Vagina (tissue), 2 donors: ENCODE data around the gene PDE12. TPM values are rescaled to one million over a fixed set of nuclear protein-coding genes. Genes with fewer than 3 reads are reported as not detected.

Source experiments
- DNase-seq, 2 donors: peaks; one replicate each; pipeline ENCODE4 v3.0.0-alpha.2; 2017; ENCODE audit errors: extremely low spot score in 2 of 2
- H3K27ac ChIP-seq: fragments of 200-600 bp; sonication (generic); one replicate; pipeline ENCODE4 v1.5.1; 2019
- H3K27me3 ChIP-seq: fragments of 200-600 bp; sonication (generic); one replicate; pipeline ENCODE4 v1.5.1; 2019
- H3K36me3 ChIP-seq, 2 donors: fragments of 200-600 bp; sonication (generic); one replicate each; pipeline ENCODE4 v1.5.1; 2017 to 2019
- H3K4me1 ChIP-seq: fragments of 200-600 bp; sonication (generic); one replicate; pipeline ENCODE4 v1.5.1; 2019
- H3K4me3 ChIP-seq, 2 donors: fragments of 200-600 bp; sonication (generic); 1 replicate in 1 of 2; 2 replicates in 1 of 2; pipeline ENCODE4 v1.5.1; 2016 to 2019
- H3K9me3 ChIP-seq: fragments of 200-600 bp; sonication (generic); one replicate; pipeline ENCODE4 v1.5.1; 2019
- POLR2A ChIP-seq, 2 donors: fragments of 450-650 bp; IDR thresholded peaks; one replicate each; pipeline ENCODE4 v1.6.1; 2017; ENCODE audit warnings: antibody characterized with exemption in 2 of 2, mild to moderate bottlenecking in 2 of 2, moderate library complexity in 2 of 2
- POLR2AphosphoS5 ChIP-seq, 2 donors: sonication (generic); formaldehyde crosslinking; IDR thresholded peaks; one replicate each; pipeline ENCODE4 v1.9.0; 2017; ENCODE audit warnings: antibody characterized with exemption in 2 of 2, mild to moderate bottlenecking in 2 of 2, low read depth in 1 of 2; ENCODE audit not compliant: insufficient read depth in 1 of 2
- intact Hi-C: fragments of 100-400 bp; cut with DNase I; formaldehyde crosslinking; loops from one replicate; pipeline ENCODE4 v1.15.1; 2023
- total RNA-seq: library from RNA; depleted of rRNA; stranded (reverse); fragments of >200 nt; gene quantifications from one replicate; pipeline ENCODE4 v1.2.3, GENCODE V29; 2016
- TF ChIP-seq, protein P1 (sequence below), 3 experiments: fragments of 450-650 bp in 2 of 3; fragments of 200-600 bp in 1 of 3; sonication (generic) in 1 of 3; IDR thresholded peaks; one replicate each; pipeline ENCODE4 v1.5.1; 2017 to 2019; ENCODE audit warnings: antibody characterized with exemption in 3 of 3, mild to moderate bottlenecking in 2 of 3, moderate library complexity in 2 of 3

PDE12 gene
- total RNA-seq, result 12.0 TPM

GRCh38 chr3:57555738-57556458 lies at the start of gene PDE12:
TSS of gene PDE12 (plus strand) at chr3:57556274. CDS start at chr3:57556380, 106 bp downstream.
- Histone ChIP-seq H3K27me3 (no peaks in the 10 kb centered on the region), H3K4me1 (peaks cover 39% of the 10 kb centered on the region), H3K36me3 (peaks cover 0 to 12% of the 10 kb centered on the region in 2 donors), H3K4me3 (peak within 1 kb of the TSS; percentile 78 to 87), H3K9me3 (no peaks in the 10 kb centered on the region), H3K27ac (peak within 1 kb of the TSS; percentile 82)
- DNase-seq, result peak in 1 of 2 donors; percentile 91
- intact Hi-C loops, result loop anchor here (5.0 kb wide), 1 partner anchor 41 kb away; the partner anchor contains the start of gene ARF4
- TF ChIP-seq, protein P1, sequence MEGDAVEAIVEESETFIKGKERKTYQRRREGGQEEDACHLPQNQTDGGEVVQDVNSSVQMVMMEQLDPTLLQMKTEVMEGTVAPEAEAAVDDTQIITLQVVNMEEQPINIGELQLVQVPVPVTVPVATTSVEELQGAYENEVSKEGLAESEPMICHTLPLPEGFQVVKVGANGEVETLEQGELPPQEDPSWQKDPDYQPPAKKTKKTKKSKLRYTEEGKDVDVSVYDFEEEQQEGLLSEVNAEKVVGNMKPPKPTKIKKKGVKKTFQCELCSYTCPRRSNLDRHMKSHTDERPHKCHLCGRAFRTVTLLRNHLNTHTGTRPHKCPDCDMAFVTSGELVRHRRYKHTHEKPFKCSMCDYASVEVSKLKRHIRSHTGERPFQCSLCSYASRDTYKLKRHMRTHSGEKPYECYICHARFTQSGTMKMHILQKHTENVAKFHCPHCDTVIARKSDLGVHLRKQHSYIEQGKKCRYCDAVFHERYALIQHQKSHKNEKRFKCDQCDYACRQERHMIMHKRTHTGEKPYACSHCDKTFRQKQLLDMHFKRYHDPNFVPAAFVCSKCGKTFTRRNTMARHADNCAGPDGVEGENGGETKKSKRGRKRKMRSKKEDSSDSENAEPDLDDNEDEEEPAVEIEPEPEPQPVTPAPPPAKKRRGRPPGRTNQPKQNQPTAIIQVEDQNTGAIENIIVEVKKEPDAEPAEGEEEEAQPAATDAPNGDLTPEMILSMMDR (IDR thresholded peaks at IDR 0.05), result no peak
- TF ChIP-seq POLR2AphosphoS5 (IDR thresholded peaks at IDR 0.05; ENCODE audit: insufficient read depth in 1 of 2, low read depth in 1 of 2), result peak; percentile 92 to 93
- TF ChIP-seq POLR2A (IDR thresholded peaks at IDR 0.05), result no peak

DNA sequence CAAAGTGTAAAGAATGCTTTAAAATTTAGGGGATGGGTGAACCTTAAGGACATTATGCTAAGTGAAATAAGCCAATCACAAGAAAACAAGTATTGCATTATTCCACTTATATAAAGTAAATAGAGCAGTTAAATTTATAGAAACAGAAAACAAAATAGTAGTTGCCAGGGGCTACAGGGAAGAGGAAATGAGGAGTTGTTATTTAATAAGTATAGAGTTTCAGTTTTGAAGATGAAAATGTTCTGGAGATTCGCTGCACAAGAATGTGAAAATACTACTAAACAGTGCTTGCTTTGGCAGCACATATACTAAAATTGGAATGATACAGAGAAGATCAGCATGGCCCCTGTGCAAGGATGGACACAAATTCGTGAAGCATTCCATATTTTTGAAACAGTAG lies 43.9 kb upstream of the PDE12 start:
- DNase-seq, result no peak
- H3K9me3 ChIP-seq, result no peaks in the 10 kb centered on the region
- H3K4me3 ChIP-seq, result no peak overlapping the region
- H3K27ac ChIP-seq, result no peak overlapping the region
- TF ChIP-seq, protein P1 (IDR thresholded peaks at IDR 0.05), result no peak
- TF ChIP-seq POLR2AphosphoS5 (IDR thresholded peaks at IDR 0.05; ENCODE audit: insufficient read depth in 1 of 2, low read depth in 1 of 2) (no peak), POLR2A (IDR thresholded peaks at IDR 0.05) (no peak)
- no peaks in the 10 kb centered on the region for H3K4me1 ChIP-seq
- no peaks in the 10 kb centered on the region for H3K36me3 ChIP-seq
- H3K27me3 ChIP-seq, result no peaks in the 10 kb centered on the region
- intact Hi-C loops, result no loop called here

- Histone ChIP-seq H3K4me3 (no peak overlapping the region), H3K27ac (no peak overlapping the region), H3K9me3 (no peaks in the 10 kb centered on the region), H3K36me3 (no peaks in the 10 kb centered on the region), H3K4me1 (no peaks in the 10 kb centered on the region), H3K27me3 (no peaks in the 10 kb centered on the region)
- intact Hi-C loops, result no loop called here
- DNase-seq, result no peak
- TF ChIP-seq POLR2A (IDR thresholded peaks at IDR 0.05), result no peak
- no peak for TF ChIP-seq POLR2AphosphoS5 (IDR thresholded peaks at IDR 0.05; ENCODE audit: insufficient read depth in 1 of 2, low read depth in 1 of 2)
- TF ChIP-seq, protein P1 (IDR thresholded peaks at IDR 0.05), result no peak
Measured at GRCh38 chr3:57518276-57518915, 37.7 kb upstream of the PDE12 start.

- intact Hi-C loops, result no loop called here
- H3K4me3 ChIP-seq, result no peak overlapping the region
- no peaks in the 10 kb centered on the region for H3K4me1 ChIP-seq
- no peak for TF ChIP-seq POLR2AphosphoS5 (IDR thresholded peaks at IDR 0.05; ENCODE audit: insufficient read depth in 1 of 2, low read depth in 1 of 2)
- no peak for TF ChIP-seq POLR2A (IDR thresholded peaks at IDR 0.05)
- TF ChIP-seq, protein P1 (IDR thresholded peaks at IDR 0.05), result no peak
- no peaks in the 10 kb centered on the region for H3K9me3 ChIP-seq
- no peak overlapping the region for H3K27ac ChIP-seq
- no peak for DNase-seq
- no peaks in the 10 kb centered on the region for H3K36me3 ChIP-seq
- no peaks in the 10 kb centered on the region for H3K27me3 ChIP-seq
Measured at GRCh38 chr3:57530071-57530608, 25.9 kb upstream of the PDE12 start.
